Measurements from ENCODE around the gene PEX14. TPM values are rescaled to one million over a fixed set of nuclear protein-coding genes. Genes with fewer than 3 reads are reported as not detected.

PEX14 gene
- total and polyA plus RNA-seq, 2 experiments from 2014 or later = 17.6 to 19.6 TPM

DNA sequence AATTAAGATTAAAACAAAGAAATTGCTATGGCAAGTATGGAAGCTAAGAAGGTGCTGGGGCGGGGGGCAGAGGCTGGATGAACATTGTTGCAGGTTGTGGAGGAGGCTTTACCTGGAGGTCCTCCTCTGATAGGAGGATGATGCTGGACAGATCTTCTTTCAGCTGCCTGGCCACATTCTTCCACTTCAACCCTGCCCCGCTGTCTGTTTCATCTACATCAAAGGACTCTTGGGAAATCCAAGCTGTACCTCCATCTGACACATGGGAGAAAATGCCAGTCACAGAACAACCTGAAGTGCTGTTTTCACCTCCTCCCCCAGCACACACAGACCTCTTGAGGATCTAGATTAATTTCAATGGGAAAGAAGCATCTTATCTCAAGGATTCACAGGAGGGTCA, 7.7 kb upstream of the PEX14 start (continued):
- TF ChIP-seq ZNF462 (CRISPR knock-in tag; IDR thresholded peaks at IDR 0.05) = no peak

GRCh38 chr1:10470043-10470442, 4.7 kb upstream of the PEX14 start:
- Histone ChIP-seq H3K27me3 (ENCODE audit: insufficient read depth) (no peaks in the 10 kb centered on the region), H3K79me2 (replicated peaks; ENCODE audit: insufficient read depth) (peaks cover 38% of the 10 kb centered on the region), H4K20me1 (replicated peaks; ENCODE audit: insufficient read depth) (peaks cover 26% of the 10 kb centered on the region), H3K36me3 (ENCODE audit: insufficient read depth) (peaks cover 35% of the 10 kb centered on the region), H3K9me2 (ENCODE audit: insufficient read depth) (no peaks in the 10 kb centered on the region), H3K4me2 (no peak overlapping the region), H3K27ac (ENCODE audit: low read depth) (no peak overlapping the region), H3K4me1 (ENCODE audit: insufficient read depth) (peaks cover 9% of the 10 kb centered on the region; the same call in 1 of the 2 replicates), H3K4me3 (no peak overlapping the region), H2AFZ (no peak overlapping the region), H3F3A (replicated peaks; ENCODE audit: low read depth) (peaks cover 9% of the 10 kb centered on the region; the same call in 1 of the 2 replicates)
- Mint-ChIP-seq H3K4me3 (no peak overlapping the region), H3K9me3 (no peaks in the 10 kb centered on the region), H3K27me3 (ENCODE audit: insufficient read depth, low read depth, poor library complexity) (peaks cover 9% of the 10 kb centered on the region), H3K4me1 (peaks cover 11% of the 10 kb centered on the region; the same call in 2 of the 3 replicates), H3K36me3 (ENCODE audit: low read depth) (peaks cover 53% of the 10 kb centered on the region), H3K27ac (no peak overlapping the region)
- ATAC-seq = no peak
- TF ChIP-seq STAT1 (IDR thresholded peaks at IDR 0.05; ENCODE audit: unreplicated experiment) (no peak), ETS1 (IDR thresholded peaks at IDR 0.05) (no peak)
- no peak for DNase-seq (ENCODE audit: low spot score)

All from GM23338 (cell line).